ENCODE measurements around the gene ZFHX3. TPM values are rescaled to one million over a fixed set of nuclear protein-coding genes. Genes with fewer than 3 reads are reported as not detected.

ZFHX3 gene
- total RNA-seq, 1 donor from 2014 or later, result 2.3 TPM

GRCh38 chr16:73037845-73038570 lies 9.9 kb downstream of the ZFHX3 start:
- no peak for DNase-seq

DNA sequence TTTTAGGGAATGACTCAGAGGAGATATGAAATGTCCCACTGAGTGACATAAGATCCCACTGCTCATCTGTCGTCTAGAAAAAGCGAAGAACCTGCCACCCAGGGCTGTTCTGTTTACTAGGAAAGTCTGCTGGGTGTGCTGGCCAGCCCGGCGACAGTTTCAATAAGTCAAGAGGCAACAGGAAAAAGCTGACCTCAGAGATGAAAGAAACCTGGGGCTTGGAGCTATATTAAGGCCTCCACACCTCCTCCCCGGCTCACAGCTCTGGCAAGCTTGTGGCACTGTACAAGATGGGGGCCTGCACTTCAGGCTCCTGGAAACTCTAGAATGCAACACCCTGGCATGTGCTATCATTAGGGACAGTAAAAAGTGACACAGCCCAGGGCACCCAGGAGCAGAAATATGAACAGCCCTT lies 10.6 kb downstream of the ZFHX3 start:
- DNase-seq, result no peak

- no peak for DNase-seq
Observed at GRCh38 chr16:73036074-73036826, 11.7 kb downstream of the ZFHX3 start.

DNA sequence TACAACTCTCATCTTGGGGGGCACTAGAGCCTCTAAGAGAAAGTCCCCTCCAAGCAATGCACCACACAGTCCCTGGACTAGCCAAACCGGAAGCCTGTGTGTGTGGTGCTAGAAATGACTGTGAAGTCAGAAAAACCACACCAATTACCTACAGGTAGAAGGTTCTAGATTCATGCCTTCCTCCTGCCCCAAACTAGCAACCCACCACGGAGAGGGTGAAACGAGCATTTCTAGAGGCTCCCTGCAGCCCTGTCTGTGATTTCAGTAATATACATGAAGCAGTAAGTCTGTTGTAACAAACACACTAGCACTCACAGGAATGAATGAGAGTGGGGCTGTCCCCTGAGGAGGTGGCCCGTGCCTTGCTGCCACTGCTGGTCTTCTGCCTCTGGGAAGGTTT lies 13.6 kb downstream of the ZFHX3 start:
- DNase-seq, result no peak

- no peak for DNase-seq
Observed at GRCh38 chr16:73033271-73033998, 14.5 kb downstream of the ZFHX3 start.

GRCh38 chr16:73032541-73033270 lies 15.2 kb downstream of the ZFHX3 start:
- no peak for DNase-seq

DNA sequence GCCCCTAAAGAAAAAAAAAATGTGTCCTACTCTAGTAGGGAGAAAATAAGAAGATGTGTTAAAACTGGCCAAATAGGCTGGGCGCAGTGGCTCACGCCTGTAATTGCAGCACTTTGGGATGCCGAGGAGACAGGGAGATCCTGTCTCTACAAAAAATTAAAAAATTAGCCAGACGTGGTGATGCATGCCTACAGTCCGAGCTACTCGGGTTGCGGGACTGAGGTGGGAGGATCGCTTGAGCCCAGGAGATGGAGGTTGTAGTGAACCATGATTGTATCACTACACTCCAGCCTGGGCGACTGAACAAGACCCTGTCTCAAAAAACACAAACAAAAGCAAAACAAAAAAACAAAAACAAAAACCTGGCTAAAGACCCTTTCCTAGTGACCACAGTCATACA lies 15.9 kb downstream of the ZFHX3 start:
- no peak for DNase-seq

DNA sequence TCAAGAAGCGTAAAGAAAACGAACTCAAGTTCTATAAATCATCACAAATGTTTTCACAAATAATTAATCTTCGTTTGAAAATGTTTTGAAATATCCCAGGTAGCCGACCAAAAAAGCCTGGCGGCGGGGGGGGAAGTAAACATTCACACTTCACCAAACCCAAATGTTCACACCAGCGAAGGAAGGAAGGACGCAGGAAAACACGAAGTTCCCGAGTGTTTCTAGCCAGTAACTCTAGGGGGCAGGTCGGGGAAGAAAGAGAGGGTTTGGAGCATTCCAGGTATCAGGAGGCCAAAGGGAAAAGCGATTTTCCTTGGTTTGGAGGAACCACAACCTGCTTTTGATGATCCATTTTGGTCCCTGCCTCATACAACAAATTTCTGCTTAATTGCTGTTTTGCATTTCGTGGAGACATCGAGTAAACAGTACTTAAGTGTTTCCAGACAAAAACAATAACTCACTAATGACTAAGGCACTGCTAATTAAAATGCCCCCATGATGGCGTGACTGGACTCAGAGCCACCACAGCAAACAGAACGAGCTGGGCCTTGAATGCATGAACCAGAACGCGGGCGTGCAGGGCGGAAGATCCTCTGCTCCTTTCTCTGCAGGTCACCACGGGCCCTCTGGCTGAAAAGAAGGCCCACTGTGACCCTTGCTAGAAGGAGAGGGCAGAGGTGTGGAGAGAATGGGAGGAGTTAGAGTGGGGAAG lies 16.6 kb downstream of the ZFHX3 start:
- DNase-seq, result no peak

GRCh38 chr16:73028721-73029361 lies 19.1 kb downstream of the ZFHX3 start:
- DNase-seq, result no peak

GRCh38 chr16:73028263-73028662 lies 19.7 kb downstream of the ZFHX3 start:
- DNase-seq, result no peak

DNA sequence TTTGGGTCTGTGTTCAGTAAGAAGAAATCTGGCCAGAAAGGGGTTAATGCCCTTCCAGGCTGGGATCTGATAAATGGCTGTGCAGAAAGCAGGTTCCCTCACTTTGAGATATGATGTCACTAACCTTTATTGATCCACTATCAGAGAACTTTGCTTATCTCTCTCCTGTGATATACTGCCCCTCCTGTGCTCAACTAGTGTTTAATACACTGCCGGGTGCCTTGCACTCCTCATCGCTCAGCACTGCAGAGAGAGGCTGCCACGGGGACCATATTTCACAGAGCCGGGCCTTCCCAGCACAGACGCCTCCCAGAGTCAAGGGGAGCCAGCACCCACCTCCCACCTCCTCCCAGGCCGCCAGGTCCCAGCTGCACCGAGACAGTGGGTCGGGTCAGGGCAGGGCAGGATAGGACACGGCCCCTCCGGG lies 20.2 kb downstream of the ZFHX3 start:
- no peak for DNase-seq

DNA sequence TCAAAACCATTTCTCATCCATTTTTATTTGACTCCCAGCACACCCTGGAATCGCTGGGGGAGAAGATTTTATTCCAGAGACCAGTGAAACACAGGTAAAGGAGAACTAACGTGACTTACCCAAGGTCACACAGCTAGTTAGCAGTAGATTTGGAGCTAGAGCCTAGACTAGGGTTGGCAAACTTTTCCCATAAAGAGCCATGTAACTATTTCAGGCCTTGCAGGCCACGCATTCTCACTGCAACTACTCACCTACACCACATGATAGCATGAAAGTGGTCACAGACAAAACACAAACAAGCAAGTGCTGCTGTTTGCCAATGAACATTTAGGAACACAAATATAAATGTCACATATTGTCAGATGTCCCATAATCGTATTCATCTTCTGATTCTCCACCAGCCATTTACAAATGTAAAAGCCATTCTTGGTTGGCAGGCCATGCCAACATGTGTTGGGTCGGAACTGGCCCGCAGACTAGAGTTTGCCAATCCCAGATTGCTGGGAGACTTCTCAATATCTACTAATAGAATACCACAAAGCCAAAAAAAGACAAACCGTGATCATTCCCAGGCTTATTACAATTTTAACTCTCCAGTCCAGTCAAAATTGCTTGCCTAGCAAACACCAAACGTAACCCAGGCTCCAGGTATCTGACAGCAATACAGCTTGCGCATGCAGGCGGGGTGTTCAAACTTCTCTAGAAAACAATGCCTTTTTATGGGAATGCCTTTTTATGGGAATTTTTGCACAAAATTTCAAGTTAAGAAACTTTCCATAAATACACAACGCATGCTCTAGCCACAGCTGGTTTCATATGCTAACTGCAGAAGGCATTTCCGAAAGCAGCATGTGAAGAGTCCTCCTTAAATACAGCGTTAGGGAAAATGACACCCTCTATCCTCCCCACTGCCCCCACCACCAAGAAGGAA lies 20.9 kb downstream of the ZFHX3 start:
- no peak for DNase-seq

DNA sequence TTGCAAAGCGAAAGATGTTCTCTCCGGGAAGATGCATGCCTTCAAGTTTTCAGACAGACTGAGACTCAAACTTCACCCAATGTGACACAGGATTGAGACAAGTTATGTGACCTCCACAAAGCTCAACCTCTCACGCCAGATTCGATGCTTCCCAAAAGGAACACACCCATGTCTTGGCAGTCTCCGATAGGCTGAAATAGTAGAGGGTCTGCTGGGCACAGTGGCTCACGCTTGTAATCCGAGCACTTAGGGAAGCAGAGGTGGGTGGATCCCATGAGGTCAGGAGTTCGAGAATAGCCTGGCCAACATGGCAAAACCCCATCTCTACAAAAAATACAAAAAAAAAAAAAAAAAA lies 22.1 kb downstream of the ZFHX3 start:
- DNase-seq, result no peak

- DNase-seq, result no peak
Observed at GRCh38 chr16:73025151-73025855, 22.6 kb downstream of the ZFHX3 start.

DNA sequence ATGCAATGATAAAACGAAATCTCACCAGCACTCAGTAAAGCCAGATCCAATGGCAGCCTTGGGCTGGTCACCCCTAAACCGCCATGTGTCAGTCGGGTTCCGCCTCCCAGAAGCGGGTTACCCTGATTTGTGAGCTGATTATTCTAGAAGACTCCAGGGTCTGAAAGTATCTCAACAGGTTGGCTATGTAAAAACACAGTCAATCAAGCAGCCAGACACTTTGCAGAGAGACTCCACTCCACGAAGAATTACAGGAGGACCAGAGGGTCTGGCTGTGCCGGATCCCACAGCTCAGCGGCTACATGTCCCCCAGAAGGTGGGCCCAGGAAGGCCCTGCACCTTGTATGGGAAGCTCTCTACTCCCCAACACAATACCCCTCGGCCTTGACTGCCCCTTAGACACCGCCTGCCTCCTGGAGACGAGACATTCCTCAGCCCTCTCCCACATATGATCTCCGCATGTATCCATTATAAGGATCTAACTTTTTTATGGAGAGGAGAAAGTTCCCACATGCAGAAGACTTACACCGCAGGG lies 23.3 kb downstream of the ZFHX3 start:
- DNase-seq, result no peak

- no peak for DNase-seq
Observed at GRCh38 chr16:73023752-73024570, 24.0 kb downstream of the ZFHX3 start.

DNA sequence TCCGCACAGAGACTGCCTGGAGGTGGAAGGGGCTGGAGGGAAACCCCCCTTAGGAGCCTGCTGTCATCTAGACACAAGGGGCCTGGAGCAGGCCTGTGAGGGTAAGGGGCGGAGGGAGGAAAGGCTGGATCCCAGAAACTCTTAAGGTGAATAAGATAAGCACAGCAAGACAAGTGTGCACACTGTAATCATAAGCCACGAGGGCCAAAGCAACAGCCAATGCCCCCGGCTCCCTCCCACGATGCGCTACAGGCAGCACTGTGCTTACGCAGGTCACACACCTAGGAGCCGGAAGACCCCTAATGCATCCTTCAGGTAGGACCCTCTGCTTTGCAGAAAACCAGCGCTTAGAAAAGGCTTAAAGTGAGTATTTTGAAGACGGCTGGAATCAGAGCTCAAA lies 24.6 kb downstream of the ZFHX3 start:
- no peak for DNase-seq

DNA sequence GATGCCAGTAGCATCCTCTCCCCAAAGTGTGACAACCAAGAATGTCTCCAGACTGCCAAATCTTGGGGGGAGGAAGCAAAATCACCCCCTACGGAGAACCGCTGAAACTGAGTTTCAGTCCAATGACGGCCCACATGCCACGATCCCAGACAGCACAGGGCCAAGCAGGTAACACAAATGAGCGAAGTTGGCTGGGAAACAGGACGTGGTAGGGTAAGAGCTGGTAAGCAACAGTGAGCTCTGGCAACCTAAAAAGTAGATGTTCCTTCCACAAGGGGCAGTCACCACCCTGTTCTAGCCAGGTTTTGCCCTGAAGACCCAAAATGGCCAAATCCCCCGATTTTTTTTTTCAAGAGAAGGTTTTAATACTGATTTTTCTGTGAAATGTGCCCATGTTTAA lies 25.4 kb downstream of the ZFHX3 start:
- no peak for DNase-seq

All from occipital lobe (tissue), 2 donors.